GM18520 (cell line): ENCODE measurements around the gene PLCL1.

Source experiments
- ATAC-seq: cut with Tn5 transposase; IDR thresholded peaks from one replicate; pipeline ENCODE4 v1.9.1; 2021; ENCODE audit not compliant: unreplicated experiment

Gene PLCL1

GRCh38 chr2:197804049-197804757 is at the start of gene PLCL1:
Gene PLCL1, plus strand, starts transcription at chr2:197804593.
- peak; percentile 99 for ATAC-seq

DNA sequence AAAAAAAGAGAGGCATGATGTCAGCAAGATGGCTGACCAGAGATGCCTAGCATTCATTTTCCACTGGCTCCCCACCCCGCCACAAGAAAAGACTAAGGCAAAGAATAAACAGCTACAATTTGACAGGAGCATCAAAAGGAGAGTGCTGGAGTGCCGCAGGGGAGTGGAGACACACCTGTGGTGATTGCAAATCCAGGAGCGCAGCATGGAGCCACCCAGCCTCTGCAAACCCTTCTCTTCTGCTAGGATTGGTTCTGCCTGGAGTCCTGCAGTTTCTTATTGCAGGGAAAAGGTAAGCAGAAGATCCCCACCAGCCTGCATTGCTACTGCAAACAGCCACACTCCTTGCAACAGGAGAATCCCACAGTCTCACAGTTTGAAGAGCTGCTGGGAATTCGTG is 45.4 kb upstream of the PLCL1 start:
- ATAC-seq, result no peak

DNA sequence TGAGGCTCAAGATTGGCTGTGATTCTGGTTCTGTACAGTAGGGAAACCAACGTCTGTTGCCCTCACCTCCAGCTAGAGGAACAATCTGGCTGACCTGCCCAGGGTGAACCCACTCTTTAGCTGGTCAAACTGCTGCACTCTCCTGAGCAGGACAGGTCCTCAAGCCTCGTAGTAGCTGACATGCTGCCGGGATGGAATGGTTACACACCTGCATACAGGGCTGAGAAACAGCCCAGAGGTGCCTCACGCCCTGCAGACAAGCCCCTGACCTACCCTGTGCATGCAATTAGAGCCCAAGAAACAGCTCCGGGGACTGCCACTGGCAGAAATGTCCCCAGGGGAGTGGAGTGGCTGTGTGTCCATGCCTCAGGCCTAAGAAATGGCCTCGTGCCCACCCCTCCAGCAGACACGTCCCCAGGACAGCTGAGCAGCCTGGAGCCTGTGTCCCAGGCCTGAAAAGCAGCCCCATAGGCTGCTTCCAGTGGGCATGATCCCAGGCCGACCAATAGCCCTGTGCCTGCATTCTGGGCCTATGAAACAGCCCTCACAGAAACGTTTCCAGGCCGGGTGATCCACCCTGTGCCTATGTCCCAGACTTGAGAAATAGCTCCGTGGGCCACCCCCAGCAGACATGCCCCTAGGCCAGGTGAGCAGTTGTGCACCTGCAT is 44.6 kb upstream of the PLCL1 start:
- ATAC-seq, result no peak

DNA sequence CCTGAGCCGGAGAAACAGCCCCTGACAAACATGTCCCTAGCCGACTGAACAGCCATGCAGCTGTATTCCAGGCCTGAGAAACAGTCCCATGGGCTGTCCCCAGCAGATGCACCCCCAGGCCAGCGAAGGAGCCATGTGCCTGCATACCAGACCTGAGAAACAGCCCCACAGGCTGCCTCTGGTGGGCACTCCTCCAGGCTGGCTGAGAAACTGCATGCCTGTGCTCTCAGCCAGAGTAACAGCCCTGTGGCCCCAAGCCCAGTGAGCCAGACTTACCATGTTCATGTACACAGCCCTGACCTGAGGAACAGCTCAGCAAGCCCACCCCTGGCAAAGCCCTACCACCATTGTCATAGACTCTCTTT is 44.1 kb upstream of the PLCL1 start:
- ATAC-seq, result no peak

GRCh38 chr2:197777823-197778407 is 26.5 kb upstream of the PLCL1 start:
- ATAC-seq, result no peak

GRCh38 chr2:197779261-197779660 is 25.1 kb upstream of the PLCL1 start:
- ATAC-seq, result no peak

GRCh38 chr2:197782126-197782525 is 22.3 kb upstream of the PLCL1 start:
- ATAC-seq, result no peak

GRCh38 chr2:197784956-197785941 is 19.1 kb upstream of the PLCL1 start, which contains the start of gene BOLL:
Gene BOLL, minus strand, starts transcription at chr2:197785319. Its CDS starts 3,469 bp downstream, at chr2:197781850.
- ATAC-seq, result no peak

GRCh38 chr2:197786010-197786877 is 18.1 kb upstream of the PLCL1 start:
- no peak for ATAC-seq

GRCh38 chr2:197793456-197793855 is 10.9 kb upstream of the PLCL1 start:
- ATAC-seq, result no peak

DNA sequence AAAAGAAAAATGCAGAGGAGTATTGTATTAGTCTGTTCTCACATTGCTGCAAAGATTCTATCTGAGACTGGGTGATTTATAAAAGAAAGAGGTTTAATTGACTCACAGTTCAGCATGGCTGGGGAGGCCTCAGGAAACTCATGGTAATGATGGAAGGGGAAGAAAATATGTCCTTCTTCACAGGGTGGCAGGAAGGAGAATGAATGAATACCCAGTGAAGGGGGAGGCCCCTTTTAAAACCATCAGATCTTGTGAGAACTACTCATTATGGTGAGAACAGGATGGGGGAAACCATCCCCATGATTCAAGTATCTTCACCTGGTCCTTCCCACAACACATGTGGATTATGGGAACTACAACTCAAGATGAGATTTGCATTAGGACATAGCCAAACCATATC is 9.1 kb upstream of the PLCL1 start:
- no peak for ATAC-seq

- no peak for ATAC-seq
These were observed 6.2 kb upstream of the PLCL1 start for GRCh38 chr2:197798187-197798586.

- no peak for ATAC-seq
These were observed 5.3 kb upstream of the PLCL1 start for GRCh38 chr2:197799068-197799467.

- ATAC-seq, result no peak
These were observed 4.3 kb upstream of the PLCL1 start for GRCh38 chr2:197800091-197800490.

DNA sequence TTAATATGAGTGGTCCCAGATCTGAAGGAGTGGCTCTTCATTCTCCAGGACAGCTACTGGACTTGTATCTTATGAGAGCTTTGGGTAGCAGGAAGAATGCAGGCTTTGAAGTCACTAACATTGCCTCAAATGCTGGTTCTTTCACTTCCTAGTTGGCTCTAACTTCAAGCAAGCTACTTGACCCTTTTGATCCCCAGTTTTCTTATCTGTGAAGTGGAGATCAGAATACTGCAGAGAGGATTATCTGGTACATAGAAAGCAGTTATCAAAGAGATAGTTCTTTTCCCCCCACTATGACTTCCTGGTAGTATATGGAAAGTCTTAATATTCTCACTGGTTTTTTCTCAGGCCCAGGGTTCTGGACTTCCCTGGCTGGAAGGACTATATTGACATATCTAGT is 3.4 kb upstream of the PLCL1 start:
- ATAC-seq, result no peak

DNA sequence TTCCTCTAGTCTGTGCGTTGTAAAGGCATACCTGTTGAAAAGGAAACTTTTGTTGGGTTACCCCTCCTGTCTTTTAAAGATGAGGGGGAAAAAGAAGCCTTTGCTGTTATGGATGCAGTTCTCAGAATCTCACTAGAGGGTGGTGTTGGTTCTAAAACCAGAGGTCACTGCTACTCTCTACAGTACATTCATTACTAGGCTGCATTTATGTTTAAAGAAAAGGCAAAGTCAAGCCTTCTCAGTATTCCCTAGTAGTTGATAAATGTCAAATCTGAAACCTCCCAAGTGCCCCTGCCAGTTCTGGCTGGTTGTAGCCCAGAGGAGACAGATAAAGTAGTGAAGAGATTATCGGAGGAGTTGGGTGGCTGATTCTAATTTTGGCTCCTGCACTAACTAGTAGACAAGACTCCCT is 1.4 kb upstream of the PLCL1 start:
- peak; percentile 25 for ATAC-seq

DNA sequence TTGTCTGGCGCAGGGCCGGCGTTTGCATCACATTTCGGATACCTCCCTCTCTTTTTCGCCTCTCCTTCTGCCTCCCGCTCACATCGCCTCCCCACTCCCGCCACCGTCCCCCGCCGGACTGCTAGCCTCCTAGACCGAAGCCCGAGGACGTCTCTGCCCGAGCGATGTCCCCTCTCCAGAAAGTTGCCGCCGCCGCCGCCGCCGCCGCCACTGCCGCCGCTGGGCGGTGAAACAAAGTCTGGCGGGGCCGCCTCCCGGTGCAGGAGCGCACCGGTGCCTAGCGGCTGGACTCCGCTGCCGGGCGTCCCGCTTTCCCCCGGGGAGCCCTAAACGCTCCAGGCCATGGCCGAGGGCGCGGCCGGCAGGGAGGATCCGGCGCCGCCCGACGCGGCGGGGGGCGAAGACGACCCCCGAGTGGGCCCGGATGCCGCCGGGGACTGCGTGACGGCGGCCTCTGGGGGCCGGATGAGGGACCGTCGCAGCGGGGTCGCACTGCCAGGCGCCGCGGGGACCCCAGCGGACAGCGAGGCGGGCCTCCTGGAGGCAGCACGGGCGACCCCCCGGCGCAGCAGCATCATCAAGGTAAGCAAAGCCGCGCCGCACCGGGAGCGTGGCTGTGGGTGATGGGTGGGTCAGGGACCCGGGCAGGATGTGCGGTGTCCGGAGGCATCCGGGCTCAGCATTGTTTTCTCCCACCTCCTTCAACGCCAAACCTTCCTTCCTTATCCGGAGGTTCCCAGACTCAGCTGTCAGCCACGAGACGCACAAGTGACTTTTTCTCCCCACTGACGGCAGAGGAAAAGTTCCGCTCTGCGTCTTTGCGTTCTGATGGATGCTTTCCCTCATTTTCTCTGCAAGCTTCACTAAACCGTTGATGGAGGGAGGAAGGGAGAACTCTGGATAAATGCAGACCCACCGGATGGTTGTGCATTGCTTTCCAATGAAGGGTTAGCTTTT is 643 bp downstream of the PLCL1 start:
- peak; percentile 6 for ATAC-seq

DNA sequence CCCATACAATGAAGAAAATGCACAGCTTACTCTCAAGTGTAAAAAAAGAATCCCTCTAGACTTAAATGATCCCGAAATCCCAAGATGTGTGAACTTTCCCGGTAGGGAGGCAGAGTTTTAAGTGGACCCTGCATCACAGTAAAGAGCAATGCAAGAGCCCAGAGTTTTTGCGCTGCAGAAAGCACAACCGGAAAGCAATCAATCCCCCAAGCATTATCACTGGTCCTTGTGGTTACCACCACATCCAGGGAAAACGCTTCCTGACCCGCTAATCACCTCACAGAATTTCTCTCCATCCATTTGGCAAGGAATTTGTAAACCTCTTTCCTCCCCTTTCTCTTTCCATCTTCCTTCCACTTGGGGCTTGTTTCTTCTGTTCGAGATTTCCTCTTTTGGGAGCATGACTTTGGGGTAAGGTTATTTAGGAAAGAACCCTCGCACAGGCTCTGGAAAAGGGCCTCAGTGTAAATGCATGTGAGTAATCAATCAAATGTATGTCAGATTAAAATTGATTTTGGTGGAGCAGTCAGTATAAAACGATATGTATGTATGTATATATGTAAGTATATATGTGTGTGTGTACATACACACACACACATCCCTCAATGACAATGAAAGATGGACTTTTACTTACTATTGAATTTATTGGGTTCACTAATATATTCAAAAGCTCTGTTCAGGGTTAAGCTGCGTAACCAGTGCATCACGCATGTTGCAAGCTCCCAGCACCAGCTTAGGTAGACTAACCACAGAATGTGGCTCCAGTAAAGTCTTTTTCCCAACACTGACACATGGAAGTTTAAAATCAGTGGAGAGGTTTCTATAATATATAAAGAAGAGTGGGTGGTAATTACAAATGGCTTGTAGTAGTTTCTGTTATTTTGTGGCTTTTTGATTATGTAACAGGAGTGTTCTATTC is 1.6 kb downstream of the PLCL1 start:
- ATAC-seq, result no peak
